Astrocyte of the cerebellum (primary cell): Measurements from ENCODE around the gene NPM1.
"Not testable (repeated sequence)": the region's sequence is repeated elsewhere in the genome, so short reads cannot be mapped to it uniquely, and the experiment has no call there.

Experiments used
- DNase-seq: peaks from one replicate; pipeline ENCODE4 v3.0.0-alpha.2; 2011; ENCODE audit warnings: low read depth
- H3K4me3 ChIP-seq: 2 replicates; pipeline ENCODE4 v1.5.1; 2011; ENCODE audit warnings: mild to moderate bottlenecking, low read depth, low read length, moderate library complexity
- CTCF ChIP-seq: IDR thresholded peaks from 2 replicates; pipeline ENCODE4 v1.5.1; 2012; ENCODE audit warnings: low read length, low read depth, moderate library complexity, mild to moderate bottlenecking; ENCODE audit errors: missing control alignments
- in situ Hi-C: cut with HindIII; loops from 2 replicates; pipeline ENCODE4 v1.10.0; 2017; ENCODE audit warnings: low sequenced_read_pairs

NPM1 gene

GRCh38 chr5:171412186-171412585 lies 24.5 kb downstream of the NPM1 start:
- no peak for TF ChIP-seq CTCF
- no peak for DNase-seq
- no peak overlapping the region for H3K4me3 ChIP-seq
- in situ Hi-C loops, result loop anchor here (25.0 kb wide), 1 partner anchor 450 kb away; no protein-coding TSS in a partner anchor

DNA sequence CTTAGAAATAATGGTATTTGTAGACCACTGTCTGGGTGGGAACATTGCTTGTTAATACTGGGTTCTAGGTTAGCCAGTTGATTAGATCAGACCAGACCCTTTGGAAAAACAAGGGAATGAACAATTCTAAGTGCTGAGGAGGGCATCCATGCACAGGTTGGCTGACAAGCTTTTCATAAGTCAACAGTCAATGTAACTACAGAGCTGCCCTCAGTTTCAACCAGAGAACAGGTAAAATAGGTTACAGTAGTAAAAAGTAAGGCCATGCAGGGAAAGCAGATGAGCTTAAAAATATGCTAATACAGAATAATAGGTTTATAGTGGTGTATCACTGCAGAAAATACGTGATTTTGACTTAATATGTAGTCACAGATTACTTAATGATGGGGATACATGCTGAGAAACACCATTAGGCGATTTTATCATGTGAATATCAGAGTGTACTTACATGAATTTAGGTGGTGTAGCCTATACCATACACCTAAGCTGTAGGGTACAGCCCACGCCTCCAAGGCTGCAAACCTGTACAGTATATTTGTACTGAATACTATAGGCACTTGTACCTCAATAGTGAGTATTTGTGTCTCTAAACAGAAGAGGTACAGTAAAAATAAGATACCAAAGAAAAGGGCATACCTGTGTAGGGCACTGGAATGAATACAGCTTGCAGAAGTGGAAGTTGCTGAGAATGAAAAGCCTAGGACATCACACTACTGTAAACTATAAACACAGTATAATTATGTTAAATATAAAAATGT lies 25.7 kb downstream of the NPM1 start:
- no peak overlapping the region for H3K4me3 ChIP-seq
- in situ Hi-C loops, result loop anchor here (25.0 kb wide), 1 partner anchor 449 kb away; no protein-coding TSS in a partner anchor
- no peak for DNase-seq
- no peak for TF ChIP-seq CTCF

DNA sequence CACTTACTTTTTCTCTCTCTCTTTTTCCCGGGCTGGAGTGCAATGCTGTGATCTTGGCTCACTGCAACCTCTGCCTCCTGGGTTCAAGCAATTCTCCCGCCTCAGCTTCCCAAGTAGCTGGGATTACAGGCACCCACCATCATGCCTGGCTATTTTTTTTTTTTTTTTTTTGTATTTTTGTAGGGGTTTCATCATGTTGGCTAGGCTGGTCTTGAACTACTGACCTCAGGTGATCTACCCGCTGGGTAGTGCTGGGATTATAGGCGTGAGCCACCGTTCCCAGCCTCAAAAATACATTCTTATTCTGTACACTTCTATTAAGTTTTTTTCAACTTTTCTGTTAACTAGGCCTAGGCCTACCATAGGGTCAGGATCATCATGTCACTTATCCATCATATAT lies 26.3 kb downstream of the NPM1 start:
- in situ Hi-C loops, result loop anchor here (25.0 kb wide), 1 partner anchor 448 kb away; no protein-coding TSS in a partner anchor
- H3K4me3 ChIP-seq, DNase-seq: not testable (repeated sequence)

- in situ Hi-C loops, result loop anchor here (25.0 kb wide), 1 partner anchor 447 kb away; no protein-coding TSS in a partner anchor
- no peak for TF ChIP-seq CTCF
- H3K4me3 ChIP-seq, result no peak overlapping the region
- DNase-seq, result peak; percentile 78
Measured at GRCh38 chr5:171415115-171415730, 27.6 kb downstream of the NPM1 start.

GRCh38 chr5:171416160-171417049 lies 28.8 kb downstream of the NPM1 start:
- DNase-seq, result no peak
- no peak for TF ChIP-seq CTCF
- in situ Hi-C loops, result loop anchor here (25.0 kb wide), 1 partner anchor 446 kb away; no protein-coding TSS in a partner anchor
- H3K4me3 ChIP-seq, result no peak overlapping the region

DNA sequence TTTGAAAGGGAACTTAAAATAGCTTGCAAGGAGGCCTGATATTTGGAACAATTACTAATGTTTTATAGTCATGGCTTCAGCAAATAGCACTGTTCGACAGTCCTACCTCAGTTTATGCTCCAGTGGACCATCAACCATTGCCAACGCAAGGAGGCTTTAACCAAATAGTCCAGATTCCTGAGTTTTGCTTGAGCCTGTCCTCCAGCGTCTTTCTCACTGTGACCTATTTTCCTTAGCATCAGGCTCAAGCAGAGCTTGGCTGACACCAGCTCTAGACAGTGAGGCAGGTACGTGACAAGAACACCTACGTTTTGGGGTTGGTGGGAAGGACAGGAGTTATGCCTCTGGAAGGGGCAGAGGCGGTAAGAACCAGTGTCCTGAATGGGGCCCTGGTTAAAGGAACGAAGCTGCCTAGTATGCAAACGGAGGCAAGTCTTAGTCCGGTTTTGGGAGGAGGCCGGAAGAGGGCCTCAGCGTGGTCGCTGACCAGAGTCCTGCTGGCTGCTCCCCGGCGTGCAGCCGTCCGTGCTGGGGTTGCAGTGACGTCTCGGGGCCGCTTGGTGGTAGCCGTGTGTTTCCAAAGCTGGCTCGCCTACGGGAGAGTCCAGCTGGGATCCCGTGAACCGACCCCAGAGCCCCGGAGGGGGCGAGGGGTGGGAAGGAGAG lies 30.8 kb downstream of the NPM1 start:
- peak; percentile 86 for TF ChIP-seq CTCF
- peak overlapping the region; percentile 49 for H3K4me3 ChIP-seq
- in situ Hi-C loops, result loop anchor here (25.0 kb wide), 1 partner anchor 444 kb away; no protein-coding TSS in a partner anchor
- DNase-seq, result peak; percentile 72
